Esophagus muscularis mucosa (tissue), 4 donors: ENCODE results near the gene DCTN5. TPM values are rescaled to one million over a fixed set of nuclear protein-coding genes. Genes with fewer than 3 reads are reported as not detected.

Experiments
- DNase-seq: peaks from one replicate; pipeline ENCODE4 v3.0.0-alpha.2; 2017; ENCODE audit errors: extremely low spot score
- H3K27ac ChIP-seq, 4 donors: fragments of 200-600 bp; sonication (generic); replicated peaks in 1 of 4; 1 replicate in 3 of 4; 2 replicates in 1 of 4; pipeline ENCODE4 v1.5.1; 2016 to 2019; ENCODE audit warnings: mild to moderate bottlenecking in 1 of 4
- H3K27me3 ChIP-seq, 4 donors: fragments of 200-600 bp; sonication (generic); one replicate each; pipeline versions ENCODE4 v1.5.1 to v1.6.0; 2016 to 2019
- H3K36me3 ChIP-seq, 4 donors: fragments of 200-600 bp; sonication (generic); one replicate each; pipeline ENCODE4 v1.5.1; 2016 to 2019
- H3K4me1 ChIP-seq, 4 donors: fragments of 200-600 bp; sonication (generic); one replicate each; pipeline ENCODE4 v1.5.1; 2016 to 2019
- H3K4me3 ChIP-seq, 4 donors: fragments of 200-600 bp; sonication (generic); 1 replicate in 2 of 4; 2 replicates in 2 of 4; pipeline ENCODE4 v1.5.1; 2016 to 2019; ENCODE audit warnings: mild to moderate bottlenecking in 4 of 4, moderate library complexity in 1 of 4
- H3K9me3 ChIP-seq, 4 donors: fragments of 200-600 bp; sonication (generic); 1 replicate in 3 of 4; 2 replicates in 1 of 4; pipeline ENCODE4 v1.5.1; 2016 to 2019
- CTCF ChIP-seq, 3 experiments: fragments of 200-600 bp in 2 of 3; fragments of 450-650 bp in 1 of 3; sonication (generic) in 2 of 3; IDR thresholded peaks; one replicate each; pipeline ENCODE4 v1.5.1; 2017 to 2019; ENCODE audit warnings: antibody characterized with exemption in 3 of 3, mild to moderate bottlenecking in 2 of 3, moderate library complexity in 1 of 3
- EP300 ChIP-seq: sonication (generic); formaldehyde crosslinking; IDR thresholded peaks from one replicate; pipeline ENCODE4 v1.6.1; 2017; ENCODE audit warnings: antibody characterized with exemption
- POLR2A ChIP-seq: fragments of 450-650 bp; IDR thresholded peaks from one replicate; pipeline ENCODE4 v1.6.1; 2017; ENCODE audit warnings: antibody characterized with exemption, moderate library complexity, mild to moderate bottlenecking, low read depth
- POLR2AphosphoS5 ChIP-seq, 2 donors: sonication (generic); formaldehyde crosslinking; IDR thresholded peaks; one replicate each; pipeline ENCODE4 v1.6.1; 2017; ENCODE audit warnings: antibody characterized with exemption in 2 of 2
- WGBS: methylation state at CpG from one replicate; pipeline ENCODE4 v1.1.5; 2018; 5-methylcytosine and 5-hydroxymethylcytosine counted together
- intact Hi-C: fragments of 100-400 bp; cut with DNase I; formaldehyde crosslinking; loops from one replicate; pipeline ENCODE4 v1.15.1; 2023
- total RNA-seq, 4 donors: library from RNA; depleted of rRNA; stranded (reverse); fragments of >200 nt; gene quantifications; one replicate each; pipeline versions ENCODE4 v1.1.0 to v1.2.1, GENCODE V29; 2016

DCTN5 gene
- total RNA-seq, 4 donors from 2014 or later: 31.1 to 50.7 (median 37.0) TPM

- Histone ChIP-seq H3K27ac (no peak overlapping the region), H3K4me1 (peaks cover 0 to 10% (median 8%) of the 10 kb centered on the region in 4 donors), H3K9me3 (peaks cover 0 to 8% (median 6%) of the 10 kb centered on the region in 4 donors), H3K4me3 (no peak overlapping the region), H3K27me3 (peaks cover 0 to 14% (median 0%) of the 10 kb centered on the region in 4 donors), H3K36me3 (no peaks in the 10 kb centered on the region)
- intact Hi-C loops: no loop called here
- WGBS: 83% methylated on average over 4 of the region's 4 CpGs
- no peak for DNase-seq
- TF ChIP-seq EP300: no peak
- no peak for TF ChIP-seq CTCF (IDR thresholded peaks at IDR 0.05)
- TF ChIP-seq POLR2AphosphoS5 (IDR thresholded peaks at IDR 0.05): no peak
- TF ChIP-seq POLR2A: no peak
Measured at GRCh38 chr16:23699100-23699499, 57.8 kb downstream of the DCTN5 start.

- Histone ChIP-seq H3K4me1 (peaks cover 0 to 2% (median under 1%) of the 10 kb centered on the region in 4 donors), H3K36me3 (no peaks in the 10 kb centered on the region), H3K4me3 (no peak overlapping the region), H3K27ac (no peak overlapping the region), H3K27me3 (peaks cover 0 to 24% (median 0%) of the 10 kb centered on the region in 4 donors), H3K9me3 (peaks cover 0 to 8% (median 6%) of the 10 kb centered on the region in 4 donors)
- TF ChIP-seq POLR2A (no peak), POLR2AphosphoS5 (IDR thresholded peaks at IDR 0.05) (no peak), EP300 (no peak), CTCF (IDR thresholded peaks at IDR 0.05) (no peak)
- intact Hi-C loops: no loop called here
- WGBS: 71% methylated on average over 2 of the region's 2 CpGs
- DNase-seq: no peak
Measured at GRCh38 chr16:23700093-23700492, 58.8 kb downstream of the DCTN5 start.

- no peaks in the 10 kb centered on the region for H3K36me3 ChIP-seq
- no peak overlapping the region for H3K27ac ChIP-seq
- 19% methylated on average over 4 of the region's 8 CpGs for WGBS
- no peak for TF ChIP-seq EP300
- no peak for TF ChIP-seq CTCF (IDR thresholded peaks at IDR 0.05)
- no peak for TF ChIP-seq POLR2AphosphoS5 (IDR thresholded peaks at IDR 0.05)
- TF ChIP-seq POLR2A: no peak
- no peak overlapping the region for H3K4me3 ChIP-seq
- peaks cover 0 to 8% (median 6%) of the 10 kb centered on the region in 4 donors for H3K9me3 ChIP-seq
- DNase-seq: no peak
- H3K4me1 ChIP-seq: no peaks in the 10 kb centered on the region
- peaks cover 0 to 26% (median 0%) of the 10 kb centered on the region in 4 donors for H3K27me3 ChIP-seq
- intact Hi-C loops: no loop called here
Measured at GRCh38 chr16:23700509-23700908, 59.2 kb downstream of the DCTN5 start.

GRCh38 chr16:23701045-23701444, 59.8 kb downstream of the DCTN5 start:
- Histone ChIP-seq H3K27me3 (peaks cover 0 to 31% (median 0%) of the 10 kb centered on the region in 4 donors), H3K9me3 (peaks cover 0 to 8% (median 6%) of the 10 kb centered on the region in 4 donors), H3K36me3 (no peaks in the 10 kb centered on the region), H3K27ac (no peak overlapping the region), H3K4me3 (no peak overlapping the region), H3K4me1 (no peaks in the 10 kb centered on the region)
- WGBS: 78% methylated on average over 8 of the region's 8 CpGs
- intact Hi-C loops: no loop called here
- no peak for DNase-seq
- no peak for TF ChIP-seq CTCF (IDR thresholded peaks at IDR 0.05)
- no peak for TF ChIP-seq POLR2AphosphoS5 (IDR thresholded peaks at IDR 0.05)
- no peak for TF ChIP-seq POLR2A
- no peak for TF ChIP-seq EP300

GRCh38 chr16:23702951-23703350, 61.7 kb downstream of the DCTN5 start:
- WGBS: 64% methylated on average over 2 of the region's 2 CpGs
- Histone ChIP-seq H3K4me1 (no peaks in the 10 kb centered on the region), H3K27ac (no peak overlapping the region), H3K4me3 (no peak overlapping the region), H3K27me3 (peaks cover 0 to 34% (median 0%) of the 10 kb centered on the region in 4 donors), H3K9me3 (peaks cover 0 to 8% (median 6%) of the 10 kb centered on the region in 4 donors), H3K36me3 (no peaks in the 10 kb centered on the region)
- TF ChIP-seq CTCF (IDR thresholded peaks at IDR 0.05) (no peak), EP300 (no peak), POLR2AphosphoS5 (IDR thresholded peaks at IDR 0.05) (no peak), POLR2A (no peak)
- DNase-seq: no peak
- intact Hi-C loops: no loop called here
